Measurements from ENCODE around the gene UVRAG.

Gene UVRAG

GRCh38 chr11:76148941-76149613, 334.1 kb downstream of the UVRAG start:
- TF ChIP-seq NFIC (IDR thresholded peaks at IDR 0.05) (no peak), TCF12 (IDR thresholded peaks at IDR 0.05; ENCODE audit: low read depth) (no peak), EP300 (IDR thresholded peaks at IDR 0.05; ENCODE audit: borderline replicate concordance) (no peak), TEAD4 (IDR thresholded peaks at IDR 0.05) (no peak), MAX (IDR thresholded peaks at IDR 0.05) (no peak), REST (IDR thresholded peaks at IDR 0.05; ENCODE audit: low read depth) (no peak), EGR1 (IDR thresholded peaks at IDR 0.05) (no peak), TAF1 (IDR thresholded peaks at IDR 0.05; ENCODE audit: low read depth) (no peak), CEBPB (IDR thresholded peaks at IDR 0.05) (no peak), CREB1 (IDR thresholded peaks at IDR 0.05; ENCODE audit: low read depth) (no peak), ZBTB7A (IDR thresholded peaks at IDR 0.05; ENCODE audit: low read depth) (no peak), RAD21 (IDR thresholded peaks at IDR 0.05; ENCODE audit: low read depth) (no peak), USF1 (IDR thresholded peaks at IDR 0.05) (no peak), FOXM1 (IDR thresholded peaks at IDR 0.05; ENCODE audit: borderline replicate concordance, low read depth) (no peak)

- no peak for TF ChIP-seq CEBPB (IDR thresholded peaks at IDR 0.05)
- no peak for TF ChIP-seq TAF1 (IDR thresholded peaks at IDR 0.05; ENCODE audit: low read depth)
- TF ChIP-seq REST (IDR thresholded peaks at IDR 0.05; ENCODE audit: low read depth) = no peak
- no peak for TF ChIP-seq RAD21 (IDR thresholded peaks at IDR 0.05; ENCODE audit: low read depth)
- no peak for TF ChIP-seq FOXM1 (IDR thresholded peaks at IDR 0.05; ENCODE audit: borderline replicate concordance, low read depth)
- no peak for TF ChIP-seq EP300 (IDR thresholded peaks at IDR 0.05; ENCODE audit: borderline replicate concordance)
- TF ChIP-seq TEAD4 (IDR thresholded peaks at IDR 0.05) = no peak
- TF ChIP-seq USF1 (IDR thresholded peaks at IDR 0.05) = no peak
- no peak for TF ChIP-seq CREB1 (IDR thresholded peaks at IDR 0.05; ENCODE audit: low read depth)
- TF ChIP-seq YY1 (IDR thresholded peaks at IDR 0.05; ENCODE audit: low read depth) = no peak
- TF ChIP-seq ZBTB7A (IDR thresholded peaks at IDR 0.05; ENCODE audit: low read depth) = no peak
- no peak for TF ChIP-seq NFIC (IDR thresholded peaks at IDR 0.05)
- no peak for TF ChIP-seq TCF12 (IDR thresholded peaks at IDR 0.05; ENCODE audit: low read depth)
- TF ChIP-seq EGR1 (IDR thresholded peaks at IDR 0.05) = no peak
- TF ChIP-seq MAX (IDR thresholded peaks at IDR 0.05) = no peak
Measured at GRCh38 chr11:76149713-76150112, 334.7 kb downstream of the UVRAG start.

GRCh38 chr11:76150141-76150540, 335.1 kb downstream of the UVRAG start:
- TF ChIP-seq TEAD4 (IDR thresholded peaks at IDR 0.05) (no peak), USF1 (IDR thresholded peaks at IDR 0.05) (no peak), CEBPB (IDR thresholded peaks at IDR 0.05) (no peak), TCF12 (IDR thresholded peaks at IDR 0.05; ENCODE audit: low read depth) (no peak), EGR1 (IDR thresholded peaks at IDR 0.05) (no peak), FOXM1 (IDR thresholded peaks at IDR 0.05; ENCODE audit: borderline replicate concordance, low read depth) (no peak), RAD21 (IDR thresholded peaks at IDR 0.05; ENCODE audit: low read depth) (no peak), CREB1 (IDR thresholded peaks at IDR 0.05; ENCODE audit: low read depth) (no peak), EP300 (IDR thresholded peaks at IDR 0.05; ENCODE audit: borderline replicate concordance) (no peak), NFIC (IDR thresholded peaks at IDR 0.05) (no peak), YY1 (IDR thresholded peaks at IDR 0.05; ENCODE audit: low read depth) (no peak), REST (IDR thresholded peaks at IDR 0.05; ENCODE audit: low read depth) (no peak), ZBTB7A (IDR thresholded peaks at IDR 0.05; ENCODE audit: low read depth) (no peak), MAX (IDR thresholded peaks at IDR 0.05) (no peak), TAF1 (IDR thresholded peaks at IDR 0.05; ENCODE audit: low read depth) (no peak)

Data from Ishikawa (cell line).